ENCODE results near the gene RC3H2.
"Not testable (repeated sequence)": the region's sequence is repeated elsewhere in the genome, so short reads cannot be mapped to it uniquely, and the experiment has no call there.

GRCh38 chr9:122809261-122809660 lies 95.9 kb downstream of the RC3H2 start:
- TF ChIP-seq EZH2phosphoT487 (IDR thresholded peaks at IDR 0.05; ENCODE audit: borderline replicate concordance, low read depth, low read length); CTCF (conservative IDR thresholded peaks at IDR 0.05; ENCODE audit: low read length): not testable (repeated sequence)

All from OCI-LY7 (cell line).